GM19468 (cell line): ENCODE data around the gene LRRC10.
"Not testable (repeated sequence)": the region's sequence is repeated elsewhere in the genome, so short reads cannot be mapped to it uniquely, and the experiment has no call there.

Experiments used
- ATAC-seq: cut with Tn5 transposase; IDR thresholded peaks from one replicate; pipeline ENCODE4 v1.9.1; 2021; ENCODE audit warnings: mild to moderate bottlenecking, moderate library complexity, moderate number of reproducible peaks; ENCODE audit not compliant: unreplicated experiment; ENCODE audit errors: extremely low read depth

Gene LRRC10

GRCh38 chr12:69620077-69620476 is 9.4 kb upstream of the LRRC10 start:
- no peak for ATAC-seq

GRCh38 chr12:69619050-69619449 is 8.3 kb upstream of the LRRC10 start:
- ATAC-seq = no peak

- ATAC-seq = no peak
Measured at GRCh38 chr12:69616025-69616424, 5.3 kb upstream of the LRRC10 start.

GRCh38 chr12:69613351-69613750 is 2.6 kb upstream of the LRRC10 start:
- ATAC-seq = no peak

DNA sequence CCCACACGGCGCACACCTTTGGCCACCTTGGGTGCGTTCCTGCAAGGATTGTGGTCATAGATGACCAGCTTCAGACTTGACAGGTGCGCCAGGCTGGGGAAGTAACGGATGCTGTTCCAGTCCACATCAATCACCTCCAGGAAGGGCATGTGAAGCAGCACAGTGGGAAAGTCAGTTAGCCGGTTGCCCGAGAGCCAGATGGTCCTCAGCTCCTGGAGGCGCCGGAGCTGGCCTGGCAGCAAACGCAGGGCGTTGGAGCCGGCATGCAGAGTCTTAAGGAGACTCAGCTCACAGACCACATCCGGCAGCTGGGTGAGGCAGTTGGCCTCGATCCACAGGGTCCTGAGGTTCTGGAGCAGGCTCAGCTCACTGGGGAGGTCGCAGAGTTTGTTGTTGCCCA is 581 bp downstream of the LRRC10 start:
- no peak for ATAC-seq

DNA sequence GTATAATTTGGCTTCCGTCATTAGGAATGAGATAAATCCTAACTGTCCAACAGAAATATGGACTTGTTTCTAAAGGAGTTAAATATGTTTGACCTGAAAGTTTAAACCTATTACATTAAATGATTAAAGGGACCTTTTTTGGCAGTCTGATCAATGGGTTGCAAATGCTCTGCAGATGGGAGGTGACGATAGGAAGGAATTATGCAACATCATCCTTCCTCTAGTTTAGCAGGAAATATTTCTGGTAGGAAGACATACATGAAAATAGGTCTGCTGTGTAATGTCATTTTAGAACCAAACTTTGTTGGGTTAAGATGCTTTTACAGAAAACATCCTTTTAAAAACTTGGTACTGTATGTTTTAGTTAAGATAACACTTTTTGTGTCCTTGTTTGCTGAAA is 2.6 kb downstream of the LRRC10 start:
- no peak for ATAC-seq

DNA sequence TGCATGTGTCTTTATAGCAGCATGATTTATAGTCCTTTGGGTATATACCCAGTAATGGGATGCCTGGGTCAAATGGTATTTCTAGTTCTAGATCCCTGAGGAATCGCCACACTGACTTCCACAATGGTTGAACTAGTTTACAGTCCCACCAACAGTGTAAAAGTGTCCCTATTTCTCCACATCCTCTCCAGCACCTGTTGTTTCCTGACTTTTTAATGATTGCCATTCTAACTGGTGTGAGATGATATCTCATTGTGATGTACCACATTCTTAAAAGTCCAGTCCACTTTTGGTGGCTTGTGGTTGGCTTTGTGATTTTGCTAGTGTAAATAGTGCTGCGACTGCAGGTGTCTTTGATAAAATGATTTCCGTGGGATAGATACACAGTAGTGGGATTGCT is 6.4 kb downstream of the LRRC10 start:
- ATAC-seq = not testable (repeated sequence)

- not testable (repeated sequence) for ATAC-seq
Measured at GRCh38 chr12:69603556-69603955, 7.2 kb downstream of the LRRC10 start.

DNA sequence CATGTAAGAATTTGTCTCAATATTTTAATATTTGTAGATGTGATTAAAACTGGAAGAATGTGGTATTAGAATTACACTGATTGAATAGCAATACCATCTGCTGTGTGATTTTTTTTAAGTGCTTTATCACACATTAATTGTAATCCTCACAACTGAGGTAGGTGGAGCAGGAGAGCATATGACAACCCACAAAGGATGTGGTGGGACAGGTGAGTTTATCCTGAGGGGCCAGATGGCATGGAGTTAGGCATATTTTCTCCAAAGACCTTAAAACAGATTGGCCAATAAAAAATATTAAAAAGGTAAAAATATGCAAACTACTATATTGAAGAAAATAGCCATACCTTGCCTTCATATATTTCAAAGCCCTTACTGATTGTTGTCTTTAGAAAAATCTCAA is 7.8 kb downstream of the LRRC10 start:
- ATAC-seq = no peak

DNA sequence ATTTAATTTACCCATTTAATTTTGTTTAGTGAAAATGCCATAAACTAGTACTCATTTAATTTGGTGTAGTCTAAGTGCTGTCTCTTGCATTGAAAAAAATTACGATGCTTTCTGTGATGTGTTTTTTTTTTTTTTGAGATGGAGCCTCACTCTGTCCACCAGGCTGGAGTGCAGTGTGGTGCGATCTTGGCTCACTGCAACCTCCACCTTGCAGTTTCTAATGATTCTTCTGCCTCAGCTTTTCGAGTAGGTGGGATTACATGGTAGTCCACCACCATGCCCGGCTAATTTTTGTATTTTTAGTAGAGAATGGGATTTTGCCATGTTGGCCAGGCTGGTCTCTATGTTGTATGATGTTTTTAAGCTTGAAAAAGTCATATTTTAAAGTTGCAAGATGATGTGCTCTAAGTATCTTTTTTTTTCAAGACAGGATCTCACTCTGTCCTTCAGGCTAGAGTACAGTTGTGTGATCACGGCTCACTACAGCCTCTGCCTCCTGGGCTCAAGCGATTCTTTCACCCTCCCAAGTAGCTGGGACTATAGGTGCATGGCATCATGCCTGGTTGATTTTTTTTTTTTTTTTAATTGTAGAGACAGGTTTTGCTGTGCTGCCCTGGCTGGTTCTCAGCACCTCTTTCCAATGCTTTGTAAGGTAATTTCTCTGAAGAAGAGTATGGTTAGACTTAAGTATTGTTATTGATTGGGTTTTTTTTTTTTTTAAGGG is 8.6 kb downstream of the LRRC10 start:
- ATAC-seq = no peak

- ATAC-seq = no peak
Measured at GRCh38 chr12:69600804-69601203, 9.9 kb downstream of the LRRC10 start.

DNA sequence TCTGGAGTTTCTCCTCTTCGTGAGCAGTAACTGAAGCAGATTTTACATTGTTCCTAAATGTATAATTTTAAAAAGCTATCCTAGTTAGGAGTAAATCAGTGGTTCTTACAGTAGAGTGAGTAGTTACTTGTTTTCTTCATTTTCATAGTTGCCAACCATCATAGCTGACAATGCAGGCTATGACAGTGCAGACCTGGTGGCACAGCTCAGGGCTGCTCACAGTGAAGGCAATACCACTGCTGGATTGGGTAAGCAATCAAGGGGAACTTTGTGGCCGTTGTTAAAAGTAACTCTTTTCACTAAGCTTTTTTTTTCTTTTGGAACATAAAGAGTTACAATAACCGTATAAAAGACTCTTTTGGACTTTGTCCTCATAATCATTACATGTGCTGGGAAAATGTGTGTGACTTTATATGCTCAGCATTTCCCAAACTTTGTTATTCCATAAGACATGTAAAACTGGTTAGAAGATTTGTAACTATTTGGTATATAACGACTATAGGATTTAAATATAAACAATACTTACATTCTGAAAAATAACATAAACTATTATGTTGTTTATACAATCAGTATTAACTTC is 12.4 kb downstream of the LRRC10 start:
- no peak for ATAC-seq

DNA sequence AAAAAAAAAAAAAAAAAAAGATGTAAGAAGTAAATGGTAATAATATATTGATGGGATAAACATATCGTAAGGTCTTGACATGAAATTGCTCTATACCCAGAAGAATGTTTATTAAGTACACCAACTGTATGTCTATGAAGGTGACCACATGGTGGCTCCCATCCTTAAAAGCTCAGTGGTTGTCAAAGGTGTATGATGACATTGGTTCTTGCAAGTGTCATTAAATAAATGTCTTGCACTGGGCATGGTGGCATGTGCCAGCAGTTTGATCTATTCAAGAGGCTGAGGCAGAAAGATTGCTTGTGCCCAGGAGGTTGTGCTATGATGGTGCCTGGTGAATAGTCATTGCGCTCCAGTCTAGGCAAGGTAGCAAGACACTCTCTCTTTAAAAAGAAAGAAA is 15.0 kb downstream of the LRRC10 start:
- no peak for ATAC-seq

- ATAC-seq = no peak
Measured at GRCh38 chr12:69589082-69589481, 21.6 kb downstream of the LRRC10 start.

- ATAC-seq = no peak
Measured at GRCh38 chr12:69588527-69588926, 22.2 kb downstream of the LRRC10 start.

- peak; percentile 92 for ATAC-seq
Measured at GRCh38 chr12:69585189-69586062, 25.3 kb downstream of the LRRC10 start, which contains the start of gene CCT2. Gene CCT2 (plus strand): TSS chr12:69585459. CDS start chr12:69585522, 63 bp downstream.

GRCh38 chr12:69583203-69583602 is 27.5 kb downstream of the LRRC10 start:
- no peak for ATAC-seq

- no peak for ATAC-seq
Measured at GRCh38 chr12:69580074-69580473, 30.6 kb downstream of the LRRC10 start.

GRCh38 chr12:69579029-69579428 is 31.7 kb downstream of the LRRC10 start:
- no peak for ATAC-seq

DNA sequence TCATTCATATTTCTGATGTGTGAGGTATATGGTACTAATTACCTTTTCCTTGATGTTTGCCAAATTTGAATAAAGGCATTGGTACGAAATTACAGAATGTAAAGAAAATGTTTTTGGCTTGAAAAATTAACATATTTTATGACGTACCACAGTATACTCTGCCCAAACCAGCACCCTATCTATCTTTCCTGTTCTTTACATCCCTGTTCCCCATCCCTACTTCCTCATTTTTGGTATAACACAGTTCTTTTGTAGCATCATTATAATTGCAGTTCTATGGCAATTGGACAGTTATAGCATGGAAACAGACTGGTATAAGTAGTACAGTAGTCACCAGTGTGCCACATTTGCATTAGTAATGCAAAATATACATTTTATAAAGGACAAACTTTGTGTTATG is 32.4 kb downstream of the LRRC10 start:
- no peak for ATAC-seq

- no peak for ATAC-seq
Measured at GRCh38 chr12:69575346-69575745, 35.4 kb downstream of the LRRC10 start.
